ENCODE data around the gene PRELID2.

GRCh38 chr5:145775411-145775810 lies 59.7 kb downstream of the PRELID2 start:
- TF ChIP-seq CTCF (IDR thresholded peaks at IDR 0.05) (no peak), POLR2AphosphoS5 (IDR thresholded peaks at IDR 0.05) (no peak), POLR2A (IDR thresholded peaks at IDR 0.05) (no peak), EP300 (IDR thresholded peaks at IDR 0.05; ENCODE audit: low read depth) (no peak)

All from transverse colon (tissue), 4 donors.